ENCODE data around the gene HDAC1. TPM values are rescaled to one million over a fixed set of nuclear protein-coding genes. Genes with fewer than 3 reads are reported as not detected.

HDAC1 gene
- polyA plus RNA-seq, 3 donors, result 73.8 to 95.0 (median 88.7) TPM

DNA sequence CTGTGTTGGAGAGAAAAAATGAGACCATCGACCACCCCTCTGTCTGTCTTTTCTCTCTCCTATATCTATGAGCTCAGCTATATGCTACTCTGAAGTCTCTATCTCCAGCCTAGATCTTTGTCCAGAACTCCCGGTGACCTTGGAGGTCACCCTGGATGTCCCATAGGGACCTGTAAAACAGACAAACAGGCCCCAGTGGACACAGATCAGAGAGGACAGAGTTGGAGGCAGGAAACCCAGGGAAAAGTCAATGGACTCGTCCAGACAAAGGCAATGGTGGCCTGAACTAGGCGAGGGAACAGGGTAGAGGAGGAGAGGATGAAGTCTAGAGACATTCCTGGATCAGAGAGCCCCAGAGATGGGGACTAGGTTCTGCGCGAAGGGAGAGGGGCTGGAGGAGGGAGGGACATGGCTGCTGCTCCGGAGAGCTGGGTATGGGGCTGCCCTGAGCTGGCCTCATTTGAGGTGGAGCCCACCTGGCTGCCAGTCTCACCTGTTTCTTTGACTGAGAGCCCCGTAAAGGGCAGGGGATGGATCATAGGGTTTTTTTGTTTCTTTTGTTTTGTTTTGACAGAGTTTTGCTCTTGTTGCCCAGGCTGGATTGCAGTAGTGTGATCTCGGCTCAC, 54.8 kb downstream of the HDAC1 start:
- Histone ChIP-seq H3K79me2 (ENCODE audit: insufficient read depth, low read length) (no peaks in the 10 kb centered on the region), H3K4me3 (replicated peaks in 1 of 3; ENCODE audit: low read depth in 2 of 3, low read length in 3 of 3) (no peak overlapping the region), H4K20me1 (ENCODE audit: insufficient read depth, low read length) (no peaks in the 10 kb centered on the region), H3K4me2 (replicated peaks; ENCODE audit: extremely low read depth, low read length, poor library complexity, severe bottlenecking) (no peak overlapping the region), H3K9ac (ENCODE audit: insufficient read depth, low read length, poor library complexity, severe bottlenecking) (no peak overlapping the region), H3K27me3 (ENCODE audit: control insufficient read depth in 2 of 2, insufficient read depth in 2 of 2, low read length in 2 of 2) (peaks cover 6 to 31% of the 10 kb centered on the region in 2 donors), H3K4me1 (ENCODE audit: control insufficient read depth in 1 of 2, insufficient read depth in 2 of 2, low read length in 2 of 2) (peaks cover 32 to 49% of the 10 kb centered on the region in 2 donors), H3K9me3 (replicated peaks in 1 of 2; ENCODE audit: control insufficient read depth in 1 of 2, insufficient read depth in 1 of 2, low read length in 2 of 2) (peaks cover 0 to 5% of the 10 kb centered on the region in 2 donors), H3K27ac (ENCODE audit: low read depth in 1 of 2, low read length in 2 of 2) (no peak overlapping the region), H2AFZ (ENCODE audit: insufficient read depth, low read depth, low read length, poor library complexity, severe bottlenecking) (no peak overlapping the region), H3K36me3 (replicated peaks in 1 of 2; ENCODE audit: control insufficient read depth in 1 of 2, insufficient read depth in 2 of 2, low read length in 2 of 2) (no peaks in the 10 kb centered on the region)
- Mint-ChIP-seq H3K4me1 (peaks cover 55% of the 10 kb centered on the region), H3K27me3 (ENCODE audit: low read depth in 3 of 3) (peaks cover 49 to 60% (median 56%) of the 10 kb centered on the region in 3 donors), H3K9me3 (peaks cover 2 to 10% (median 4%) of the 10 kb centered on the region in 7 donors), H3K27ac (peak overlapping the region in 1 of 7 donors; percentile 61), H3K4me3 (peak overlapping the region in 1 of 2 donors; percentile 84), H3K36me3 (peaks cover 0 to 13% of the 10 kb centered on the region in 2 donors)
- intact Hi-C loops (cut with micrococcal nuclease), result no loop called here
- WGBS (ENCODE audit: insufficient coverage), result 97% methylated on average over 6 of the region's 9 CpGs
- TF ChIP-seq, protein P1, sequence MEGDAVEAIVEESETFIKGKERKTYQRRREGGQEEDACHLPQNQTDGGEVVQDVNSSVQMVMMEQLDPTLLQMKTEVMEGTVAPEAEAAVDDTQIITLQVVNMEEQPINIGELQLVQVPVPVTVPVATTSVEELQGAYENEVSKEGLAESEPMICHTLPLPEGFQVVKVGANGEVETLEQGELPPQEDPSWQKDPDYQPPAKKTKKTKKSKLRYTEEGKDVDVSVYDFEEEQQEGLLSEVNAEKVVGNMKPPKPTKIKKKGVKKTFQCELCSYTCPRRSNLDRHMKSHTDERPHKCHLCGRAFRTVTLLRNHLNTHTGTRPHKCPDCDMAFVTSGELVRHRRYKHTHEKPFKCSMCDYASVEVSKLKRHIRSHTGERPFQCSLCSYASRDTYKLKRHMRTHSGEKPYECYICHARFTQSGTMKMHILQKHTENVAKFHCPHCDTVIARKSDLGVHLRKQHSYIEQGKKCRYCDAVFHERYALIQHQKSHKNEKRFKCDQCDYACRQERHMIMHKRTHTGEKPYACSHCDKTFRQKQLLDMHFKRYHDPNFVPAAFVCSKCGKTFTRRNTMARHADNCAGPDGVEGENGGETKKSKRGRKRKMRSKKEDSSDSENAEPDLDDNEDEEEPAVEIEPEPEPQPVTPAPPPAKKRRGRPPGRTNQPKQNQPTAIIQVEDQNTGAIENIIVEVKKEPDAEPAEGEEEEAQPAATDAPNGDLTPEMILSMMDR (IDR thresholded peaks at IDR 0.05), result no peak
- DNase-seq, result no peak

DNA sequence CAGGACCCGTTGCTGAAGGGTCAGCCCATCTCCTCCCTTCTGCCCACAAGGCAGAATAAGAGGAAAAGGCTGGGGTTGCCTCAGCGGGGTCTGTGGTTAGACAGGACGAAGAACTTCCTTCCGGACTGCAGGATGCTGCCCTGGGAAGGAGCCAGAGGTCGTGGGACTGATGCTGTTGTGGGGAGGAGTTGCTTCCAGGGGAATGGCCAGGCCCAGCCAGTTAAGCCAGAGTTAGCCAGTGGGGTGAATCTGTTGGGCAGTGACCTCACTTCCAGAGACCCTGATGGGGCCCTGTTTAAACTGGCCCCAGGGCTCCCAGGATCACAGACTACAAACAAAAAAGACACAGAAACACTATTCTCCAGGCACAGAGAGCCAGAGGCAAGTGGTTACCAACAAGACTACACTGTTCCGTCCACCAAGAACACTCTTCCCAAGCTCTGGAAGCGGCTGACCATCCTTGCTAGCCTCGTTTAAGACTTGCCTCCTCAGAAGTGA, 57.4 kb downstream of the HDAC1 start:
- WGBS (ENCODE audit: insufficient coverage), result 32% methylated on average over 5 of the region's 8 CpGs
- peak overlapping the region; percentile 58 for H3K4me2 ChIP-seq (replicated peaks; ENCODE audit: extremely low read depth, low read length, poor library complexity, severe bottlenecking)
- Mint-ChIP-seq H3K36me3 (peaks cover 8 to 24% of the 10 kb centered on the region in 2 donors), H3K9me3 (peaks cover 2 to 8% (median 4%) of the 10 kb centered on the region in 7 donors), H3K27ac (peak overlapping the region; percentile 55 to 85 (median 76)), H3K27me3 (ENCODE audit: low read depth in 3 of 3) (peaks cover 40 to 46% (median 42%) of the 10 kb centered on the region in 3 donors), H3K4me1 (peaks cover 67% of the 10 kb centered on the region), H3K4me3 (peak overlapping the region in 1 of 2 donors; percentile 76)
- TF ChIP-seq, protein P1 (IDR thresholded peaks at IDR 0.05), result no peak
- H3K4me3 ChIP-seq (replicated peaks in 1 of 3; ENCODE audit: low read depth in 2 of 3, low read length in 3 of 3), result peak overlapping the region in 1 of 3 experiments; percentile 33
- DNase-seq, result peak; percentile 63 to 88 (median 74)
- intact Hi-C loops (cut with micrococcal nuclease), result no loop called here
- H3K9me3 ChIP-seq (replicated peaks in 1 of 2; ENCODE audit: control insufficient read depth in 1 of 2, insufficient read depth in 1 of 2, low read length in 2 of 2), result peaks cover 0 to 5% of the 10 kb centered on the region in 2 donors
- peak overlapping the region in 1 of 2 donors; percentile 29 for H3K27ac ChIP-seq (ENCODE audit: low read depth in 1 of 2, low read length in 2 of 2)
- H2AFZ ChIP-seq (ENCODE audit: insufficient read depth, low read depth, low read length, poor library complexity, severe bottlenecking), result no peak overlapping the region
- peaks cover 58 to 65% of the 10 kb centered on the region in 2 donors for H3K4me1 ChIP-seq (ENCODE audit: control insufficient read depth in 1 of 2, insufficient read depth in 2 of 2, low read length in 2 of 2)
- no peaks in the 10 kb centered on the region for H4K20me1 ChIP-seq (ENCODE audit: insufficient read depth, low read length)
- H3K9ac ChIP-seq (ENCODE audit: insufficient read depth, low read length, poor library complexity, severe bottlenecking), result no peak overlapping the region
- no peaks in the 10 kb centered on the region for H3K36me3 ChIP-seq (replicated peaks in 1 of 2; ENCODE audit: control insufficient read depth in 1 of 2, insufficient read depth in 2 of 2, low read length in 2 of 2)
- no peaks in the 10 kb centered on the region for H3K79me2 ChIP-seq (ENCODE audit: insufficient read depth, low read length)
- peaks cover 6 to 31% of the 10 kb centered on the region in 2 donors for H3K27me3 ChIP-seq (ENCODE audit: control insufficient read depth in 2 of 2, insufficient read depth in 2 of 2, low read length in 2 of 2)

Data from CD14-positive monocyte (primary cell).